Activated CD8-positive, alpha-beta memory T cell treated with anti-CD3 and anti-CD28 coated beads for 1 hour (primary cell): ENCODE measurements around the gene RPS6KC1.
"Not testable (repeated sequence)": the region's sequence is repeated elsewhere in the genome, so short reads cannot be mapped to it uniquely, and the experiment has no call there.

Experiments used
- DNase-seq, 2 donors: peaks; one replicate each; pipeline ENCODE4 v3.0.0-alpha.2; 2020; ENCODE audit warnings: low read depth in 1 of 2; ENCODE audit errors: extremely low read depth in 1 of 2

RPS6KC1 gene

GRCh38 chr1:213148905-213149304 lies 97.9 kb downstream of the RPS6KC1 start:
- no peak for DNase-seq

DNA sequence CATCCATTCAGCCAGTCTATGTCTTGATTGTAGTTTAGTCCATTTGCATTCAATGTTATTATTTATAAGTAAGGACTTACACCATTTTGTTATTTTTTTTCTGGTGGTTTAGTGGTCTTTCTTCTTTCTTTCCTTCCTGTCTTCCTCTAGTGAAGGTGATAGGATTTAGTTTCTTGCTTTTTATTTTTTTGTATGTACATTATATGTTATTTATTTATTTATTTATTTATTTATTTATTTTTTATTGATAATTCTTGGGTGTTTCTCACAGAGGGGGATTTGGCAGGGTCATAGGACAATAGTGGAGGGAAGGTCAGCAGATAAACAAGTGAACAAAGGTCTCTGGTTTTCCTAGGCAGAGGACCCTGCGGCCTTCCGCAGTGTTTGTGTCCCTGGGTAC lies 99.0 kb downstream of the RPS6KC1 start:
- DNase-seq: not testable (repeated sequence)

- no peak for DNase-seq
Measured at GRCh38 chr1:213154056-213154685, 103.1 kb downstream of the RPS6KC1 start.

DNA sequence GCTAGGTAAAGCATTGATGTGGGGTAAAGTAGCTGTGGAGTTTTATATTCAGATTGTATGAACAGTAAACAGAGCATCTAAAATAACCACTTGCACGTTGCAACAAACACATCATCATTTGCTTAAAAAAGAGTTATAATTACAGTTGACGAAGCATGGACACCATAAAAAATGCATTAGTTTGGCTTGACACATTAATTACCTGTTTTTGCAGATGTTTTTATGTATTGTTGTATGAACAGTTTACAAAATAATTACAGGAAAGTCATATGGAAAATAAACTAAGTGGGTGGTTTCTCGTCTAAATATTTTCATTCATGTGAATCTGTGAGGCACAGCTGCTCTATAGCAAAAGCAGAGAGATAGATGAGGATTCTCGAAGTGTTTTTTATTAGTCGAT lies 108.3 kb downstream of the RPS6KC1 start:
- no peak for DNase-seq

DNA sequence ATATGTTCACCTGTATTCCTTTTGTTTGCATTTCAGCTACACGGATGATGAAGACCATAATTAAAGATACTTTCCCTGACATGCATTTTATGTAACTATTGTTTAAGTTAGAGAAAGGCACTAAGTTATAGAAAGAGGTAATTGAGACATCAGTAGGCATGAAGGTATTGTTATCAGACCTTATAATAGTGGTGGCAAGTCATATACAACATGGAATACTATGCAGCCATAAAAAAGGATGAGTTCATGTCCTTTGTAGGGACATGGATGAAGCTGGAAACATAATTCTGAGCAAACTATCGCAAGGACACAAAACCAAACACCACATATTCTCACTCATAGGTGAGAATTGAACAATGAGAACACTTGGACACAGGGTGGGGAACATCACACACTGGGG lies 109.4 kb downstream of the RPS6KC1 start:
- not testable (repeated sequence) for DNase-seq

GRCh38 chr1:213162338-213162737 lies 111.3 kb downstream of the RPS6KC1 start:
- no peak for DNase-seq

DNA sequence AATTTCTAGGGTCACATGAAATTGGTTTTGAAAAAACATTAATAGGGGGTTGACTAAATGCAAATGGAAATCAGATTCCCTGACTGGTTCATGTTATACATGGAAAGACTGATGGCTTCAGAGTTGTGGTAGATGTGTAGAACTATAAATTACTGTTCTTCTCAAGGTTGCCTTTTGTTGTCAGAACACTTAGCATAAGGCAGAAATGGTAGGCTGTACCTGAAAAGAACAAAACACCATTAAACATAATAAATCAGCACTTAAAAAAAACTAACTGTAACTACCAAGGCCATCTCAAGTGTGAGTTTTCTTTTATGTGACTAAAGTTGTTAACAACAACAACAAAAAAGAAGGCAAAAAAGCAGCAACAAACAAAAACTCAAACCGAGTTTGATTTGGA lies 111.8 kb downstream of the RPS6KC1 start:
- no peak for DNase-seq

DNA sequence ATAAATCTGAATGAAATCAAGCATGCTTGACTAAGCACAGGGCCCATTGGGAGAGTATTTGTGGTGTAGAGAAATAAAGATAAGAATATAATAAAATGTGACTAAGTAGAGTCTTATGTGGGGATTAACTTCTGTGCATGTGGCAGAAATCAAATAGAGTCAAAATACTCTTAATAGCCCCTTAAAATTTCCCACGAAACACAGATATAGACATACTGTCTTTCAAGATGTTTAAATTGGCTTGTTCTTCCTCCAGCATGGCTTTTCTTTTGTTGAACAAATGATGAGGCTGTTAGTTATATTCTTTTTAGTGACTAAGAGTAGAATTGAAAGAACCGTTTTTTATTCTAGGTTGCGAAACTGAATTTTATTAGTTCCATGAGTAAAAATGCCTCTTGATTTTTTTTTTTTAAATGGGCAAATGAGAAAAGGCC lies 112.3 kb downstream of the RPS6KC1 start:
- DNase-seq: no peak

- no peak for DNase-seq
Measured at GRCh38 chr1:213164561-213164960, 113.5 kb downstream of the RPS6KC1 start.

DNA sequence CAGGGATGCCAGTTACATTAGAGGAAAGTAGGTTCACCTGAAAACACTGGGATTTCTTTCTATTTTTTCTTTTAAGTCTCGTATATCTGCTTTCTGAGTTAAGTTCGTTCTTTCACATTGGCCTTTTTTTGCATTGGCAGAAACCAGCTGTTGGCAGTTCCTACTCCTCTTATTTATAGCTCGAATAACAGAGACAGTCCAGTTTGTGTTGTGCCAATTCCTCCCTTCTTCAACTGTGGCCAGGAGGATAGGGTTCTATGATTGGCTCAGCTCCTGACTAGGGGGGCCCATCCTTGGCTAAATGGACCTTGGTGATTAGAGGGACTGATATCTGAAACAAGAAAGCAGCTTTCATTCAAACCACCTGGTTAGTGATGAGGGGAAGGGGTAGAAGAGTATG lies 115.8 kb downstream of the RPS6KC1 start:
- no peak for DNase-seq

DNA sequence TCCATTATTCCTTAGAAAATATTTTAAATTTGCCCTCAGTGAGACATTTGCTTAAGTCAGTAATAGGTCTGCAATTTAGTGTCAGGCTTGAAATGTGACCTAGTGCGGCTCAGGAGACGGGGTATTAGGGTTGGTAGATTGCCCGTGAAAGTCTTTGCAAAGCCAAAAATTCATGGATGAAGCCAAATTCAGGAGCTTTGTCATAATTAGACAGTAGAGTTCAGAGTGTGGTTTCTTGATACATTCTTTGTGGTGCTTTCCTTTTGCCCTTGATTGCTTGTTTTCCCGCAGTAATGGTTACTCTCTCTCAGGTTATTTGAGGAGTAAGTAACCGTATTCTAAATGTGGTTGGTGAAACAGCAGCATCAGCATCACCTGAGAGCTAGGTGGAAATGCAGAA lies 120.7 kb downstream of the RPS6KC1 start:
- no peak for DNase-seq

DNA sequence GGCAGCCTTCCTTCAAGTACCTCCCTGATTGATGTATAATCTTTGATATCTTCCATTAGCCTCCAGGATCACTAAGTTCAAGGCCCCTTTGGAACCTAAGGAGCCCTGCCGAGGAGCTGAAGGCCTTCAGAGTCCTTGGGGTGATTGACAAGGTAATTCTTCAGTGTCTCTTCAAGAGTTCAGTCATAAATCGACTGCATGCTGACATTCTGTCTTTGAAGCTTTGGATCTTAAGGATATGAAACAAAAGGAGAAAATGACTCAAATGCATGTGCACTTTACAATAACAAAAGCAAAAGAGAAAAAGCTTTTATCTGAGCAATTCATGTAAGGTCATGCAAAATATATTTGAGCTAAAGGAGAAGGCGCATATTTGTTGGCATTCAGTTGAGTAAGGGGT lies 125.3 kb downstream of the RPS6KC1 start:
- DNase-seq: no peak

GRCh38 chr1:213179784-213180183 lies 128.7 kb downstream of the RPS6KC1 start:
- no peak for DNase-seq

DNA sequence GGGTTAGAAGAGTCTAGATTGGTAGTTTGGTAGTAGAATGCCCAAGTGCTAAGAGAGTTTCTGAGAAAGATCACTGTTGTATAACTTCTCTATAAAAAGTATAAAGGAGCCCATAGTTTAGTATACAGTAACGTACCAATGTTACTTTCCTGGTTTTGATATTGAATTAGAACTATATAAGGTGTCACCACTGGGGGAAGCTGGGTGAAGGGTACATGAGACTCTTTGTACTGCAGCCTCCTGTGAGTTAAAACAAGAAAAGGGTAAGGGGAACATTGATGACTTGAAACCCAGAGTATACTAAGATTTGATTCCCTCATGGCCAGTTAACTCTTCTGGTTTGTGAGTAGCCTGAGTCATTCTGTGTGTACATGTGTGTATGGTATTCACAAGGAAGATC lies 129.8 kb downstream of the RPS6KC1 start:
- no peak for DNase-seq

GRCh38 chr1:213183036-213183672 lies 132.1 kb downstream of the RPS6KC1 start:
- no peak for DNase-seq

DNA sequence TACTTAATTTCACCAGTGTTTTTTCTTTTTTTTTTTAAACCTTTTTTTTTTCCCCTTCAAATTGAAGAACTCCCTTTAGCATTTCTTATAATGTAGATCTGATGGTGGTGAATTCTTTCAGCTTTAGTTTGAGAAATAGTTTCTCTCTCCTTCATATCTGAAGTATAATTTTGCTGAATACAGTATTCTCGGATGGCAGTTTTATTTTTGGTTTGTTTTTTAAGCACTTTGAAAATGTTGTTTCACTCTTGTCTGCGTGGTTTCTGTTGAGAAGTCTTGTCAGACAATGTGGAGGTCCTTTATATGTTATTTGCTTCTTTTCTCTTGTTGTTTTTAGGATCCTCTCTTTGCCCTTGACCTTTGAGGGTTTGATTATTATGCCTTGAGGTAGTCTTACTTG lies 135.1 kb downstream of the RPS6KC1 start:
- no peak for DNase-seq

- DNase-seq: no peak
Measured at GRCh38 chr1:213192026-213192425, 141.0 kb downstream of the RPS6KC1 start.

DNA sequence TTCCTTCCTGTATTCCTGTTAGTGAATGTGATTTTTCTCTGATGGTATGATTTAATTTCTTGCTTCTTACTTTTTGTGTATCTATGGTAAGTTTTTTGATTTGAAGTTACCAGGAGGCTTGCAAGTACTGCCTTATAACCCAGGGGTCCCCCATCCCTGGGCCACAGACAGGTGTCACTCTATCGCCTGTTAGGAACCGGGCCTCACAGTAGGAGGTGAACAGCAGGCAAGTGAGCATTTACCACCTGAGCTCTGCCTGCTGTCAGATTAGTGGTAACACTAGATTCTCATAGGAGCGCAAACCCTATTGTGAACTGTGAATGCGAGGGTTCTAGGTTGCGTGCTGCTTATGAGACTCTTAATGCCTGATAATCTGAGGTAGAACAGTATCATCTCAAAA lies 143.3 kb downstream of the RPS6KC1 start:
- DNase-seq: no peak

- DNase-seq: no peak
Measured at GRCh38 chr1:213194855-213195254, 143.8 kb downstream of the RPS6KC1 start.

DNA sequence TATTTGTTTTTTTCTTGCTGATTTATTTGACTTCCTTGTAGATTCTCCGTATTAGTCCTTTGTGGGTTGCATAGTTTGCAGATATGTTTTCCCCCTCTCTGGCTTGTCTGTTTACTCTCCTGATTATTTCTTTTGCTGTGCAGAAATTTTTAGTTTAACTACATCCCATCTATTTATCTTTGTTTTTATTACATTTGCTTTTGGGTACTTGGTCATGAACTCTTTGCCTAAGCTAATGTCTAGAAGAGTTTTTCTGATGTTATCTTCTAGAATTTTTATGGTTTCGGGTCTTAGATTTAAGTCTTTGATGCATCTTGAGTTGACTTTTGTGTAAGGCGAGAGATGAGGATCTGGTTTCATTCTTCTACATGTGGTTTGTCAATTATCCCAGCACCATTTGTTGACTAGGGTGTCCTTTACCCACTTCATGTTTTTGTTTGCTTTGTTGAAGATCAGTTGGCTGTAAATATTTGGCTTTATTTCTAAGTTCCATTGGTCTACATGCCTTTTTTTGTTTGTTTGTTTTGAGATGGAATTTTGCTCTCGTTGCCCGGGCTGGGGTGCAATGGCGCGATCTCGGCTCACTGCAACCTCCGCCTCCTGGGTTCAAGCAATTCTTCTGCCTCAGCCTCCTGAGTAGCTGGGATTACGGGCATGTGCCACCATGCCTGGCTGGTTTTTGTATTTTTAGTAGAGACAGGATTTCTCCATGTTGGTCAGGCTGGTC lies 145.4 kb downstream of the RPS6KC1 start:
- not testable (repeated sequence) for DNase-seq

GRCh38 chr1:213200630-213201029 lies 149.6 kb downstream of the RPS6KC1 start:
- DNase-seq: no peak
